Measurements from ENCODE around the gene LAMC2.
"Not testable (repeated sequence)": the region's sequence is repeated elsewhere in the genome, so short reads cannot be mapped to it uniquely, and the experiment has no call there.

LAMC2 gene

GRCh38 chr1:183238071-183238470, 52.0 kb downstream of the LAMC2 start:
- no peak for DNase-seq (ENCODE audit: low read depth)

DNA sequence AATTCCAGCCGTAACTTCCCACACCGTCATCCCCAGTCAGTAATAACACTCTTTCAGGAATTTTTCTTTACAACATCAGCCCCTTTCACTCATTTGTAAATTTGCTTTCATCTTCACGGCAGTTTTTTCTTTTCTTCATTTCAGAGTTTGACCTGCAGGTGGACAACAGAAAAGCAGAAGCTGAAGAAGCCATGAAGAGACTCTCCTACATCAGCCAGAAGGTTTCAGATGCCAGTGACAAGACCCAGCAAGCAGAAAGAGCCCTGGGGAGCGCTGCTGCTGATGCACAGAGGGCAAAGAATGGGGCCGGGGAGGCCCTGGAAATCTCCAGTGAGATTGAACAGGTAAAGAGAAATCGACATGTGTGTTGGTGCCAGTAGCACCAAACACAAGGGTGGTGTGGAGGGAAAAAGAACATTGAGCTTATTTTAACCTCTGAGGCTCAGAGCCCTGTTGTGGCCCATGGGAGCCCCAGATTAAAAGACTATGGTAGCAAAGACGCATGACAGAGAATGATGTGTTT, 53.2 kb downstream of the LAMC2 start:
- DNase-seq (ENCODE audit: low read depth): no peak

DNA sequence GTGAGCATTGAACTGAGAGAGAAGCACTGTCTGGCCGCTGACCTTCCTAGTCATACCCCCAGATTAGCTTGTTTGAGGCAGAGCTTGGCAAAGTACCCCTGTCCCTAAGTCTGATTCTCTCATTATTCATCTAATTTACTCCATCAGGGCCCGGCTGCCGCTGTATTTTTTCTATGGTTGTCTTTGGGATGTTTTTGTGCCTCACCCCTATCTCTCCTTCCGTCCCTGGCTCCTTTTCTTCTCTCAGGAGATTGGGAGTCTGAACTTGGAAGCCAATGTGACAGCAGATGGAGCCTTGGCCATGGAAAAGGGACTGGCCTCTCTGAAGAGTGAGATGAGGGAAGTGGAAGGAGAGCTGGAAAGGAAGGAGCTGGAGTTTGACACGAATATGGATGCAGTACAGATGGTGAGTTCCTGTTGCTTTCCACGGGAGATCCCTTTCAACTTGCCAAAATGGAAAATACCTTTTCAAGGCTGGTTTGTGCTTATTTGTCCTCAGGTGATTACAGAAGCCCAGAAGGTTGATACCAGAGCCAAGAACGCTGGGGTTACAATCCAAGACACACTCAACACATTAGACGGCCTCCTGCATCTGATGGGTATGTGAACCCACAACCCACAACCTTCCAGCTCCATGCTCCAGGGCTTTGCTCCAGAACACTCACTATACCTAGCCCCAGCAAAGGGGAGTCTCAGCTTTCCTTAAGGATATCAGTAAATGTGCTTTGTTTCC, 53.9 kb downstream of the LAMC2 start:
- DNase-seq (ENCODE audit: low read depth): no peak

- DNase-seq (ENCODE audit: low read depth): no peak
Observed at GRCh38 chr1:183240526-183240825, 54.4 kb downstream of the LAMC2 start.

GRCh38 chr1:183240853-183241252, 54.8 kb downstream of the LAMC2 start:
- not testable (repeated sequence) for DNase-seq (ENCODE audit: low read depth)

GRCh38 chr1:183241471-183241870, 55.4 kb downstream of the LAMC2 start:
- no peak for DNase-seq (ENCODE audit: low read depth)

- no peak for DNase-seq (ENCODE audit: low read depth)
Observed at GRCh38 chr1:183242556-183242955, 56.5 kb downstream of the LAMC2 start.

DNA sequence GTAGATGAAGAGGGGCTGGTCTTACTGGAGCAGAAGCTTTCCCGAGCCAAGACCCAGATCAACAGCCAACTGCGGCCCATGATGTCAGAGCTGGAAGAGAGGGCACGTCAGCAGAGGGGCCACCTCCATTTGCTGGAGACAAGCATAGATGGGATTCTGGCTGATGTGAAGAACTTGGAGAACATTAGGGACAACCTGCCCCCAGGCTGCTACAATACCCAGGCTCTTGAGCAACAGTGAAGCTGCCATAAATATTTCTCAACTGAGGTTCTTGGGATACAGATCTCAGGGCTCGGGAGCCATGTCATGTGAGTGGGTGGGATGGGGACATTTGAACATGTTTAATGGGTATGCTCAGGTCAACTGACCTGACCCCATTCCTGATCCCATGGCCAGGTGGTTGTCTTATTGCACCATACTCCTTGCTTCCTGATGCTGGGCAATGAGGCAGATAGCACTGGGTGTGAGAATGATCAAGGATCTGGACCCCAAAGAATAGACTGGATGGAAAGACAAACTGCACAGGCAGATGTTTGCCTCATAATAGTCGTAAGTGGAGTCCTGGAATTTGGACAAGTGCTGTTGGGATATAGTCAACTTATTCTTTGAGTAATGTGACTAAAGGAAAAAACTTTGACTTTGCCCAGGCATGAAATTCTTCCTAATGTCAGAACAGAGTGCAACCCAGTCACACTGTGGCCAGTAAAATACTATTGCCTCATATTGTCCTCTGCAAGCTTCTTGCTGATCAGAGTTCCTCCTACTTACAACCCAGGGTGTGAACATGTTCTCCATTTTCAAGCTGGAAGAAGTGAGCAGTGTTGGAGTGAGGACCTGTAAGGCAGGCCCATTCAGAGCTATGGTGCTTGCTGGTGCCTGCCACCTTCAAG, 57.3 kb downstream of the LAMC2 start:
- DNase-seq (ENCODE audit: low read depth): peak; percentile 58

DNA sequence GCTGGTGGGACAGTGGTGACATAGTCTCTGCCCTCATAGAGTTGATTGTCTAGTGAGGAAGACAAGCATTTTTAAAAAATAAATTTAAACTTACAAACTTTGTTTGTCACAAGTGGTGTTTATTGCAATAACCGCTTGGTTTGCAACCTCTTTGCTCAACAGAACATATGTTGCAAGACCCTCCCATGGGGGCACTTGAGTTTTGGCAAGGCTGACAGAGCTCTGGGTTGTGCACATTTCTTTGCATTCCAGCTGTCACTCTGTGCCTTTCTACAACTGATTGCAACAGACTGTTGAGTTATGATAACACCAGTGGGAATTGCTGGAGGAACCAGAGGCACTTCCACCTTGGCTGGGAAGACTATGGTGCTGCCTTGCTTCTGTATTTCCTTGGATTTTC, 58.4 kb downstream of the LAMC2 start:
- peak; percentile 87 for DNase-seq (ENCODE audit: low read depth)

DNA sequence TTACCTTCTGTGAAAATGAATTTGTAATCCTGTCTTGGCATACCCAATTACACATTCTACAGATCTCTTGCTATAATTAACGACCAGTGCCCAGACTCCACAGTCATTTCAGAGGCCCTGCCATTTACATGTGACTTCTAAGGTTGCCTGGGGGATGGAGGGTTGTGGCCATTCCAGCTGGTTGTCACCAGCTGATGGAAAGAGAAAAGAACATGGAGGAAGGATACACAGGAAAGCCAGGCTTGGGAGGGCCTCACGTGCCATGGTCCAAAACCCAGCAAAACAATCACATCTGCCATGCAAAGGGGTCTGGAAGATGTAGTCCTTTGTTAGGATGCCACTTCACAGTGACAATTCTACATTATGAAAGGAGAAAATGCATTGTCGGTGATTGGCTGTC, 59.3 kb downstream of the LAMC2 start:
- no peak for DNase-seq (ENCODE audit: low read depth)

DNA sequence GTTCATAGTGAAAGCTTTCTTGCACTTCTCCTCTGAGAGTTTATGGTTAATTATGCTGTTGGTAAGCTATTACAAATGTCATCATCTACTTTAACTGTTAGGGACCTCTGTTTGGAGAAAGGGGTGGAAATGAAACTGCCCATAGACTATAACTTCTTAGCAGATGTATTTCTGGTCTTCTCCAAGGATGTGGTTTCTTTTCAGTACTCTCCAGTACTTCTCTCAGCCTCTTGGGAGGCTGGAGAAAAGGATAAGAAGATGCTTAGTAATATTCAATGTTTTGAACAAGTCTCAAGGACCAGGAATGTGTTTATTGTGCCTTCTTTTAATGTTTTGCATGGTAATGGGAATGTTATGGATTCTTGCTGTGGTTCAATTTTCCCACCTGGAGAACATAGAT, 60.4 kb downstream of the LAMC2 start:
- DNase-seq (ENCODE audit: low read depth): no peak

- no peak for DNase-seq (ENCODE audit: low read depth)
Observed at GRCh38 chr1:183247066-183247465, 61.0 kb downstream of the LAMC2 start.

DNA sequence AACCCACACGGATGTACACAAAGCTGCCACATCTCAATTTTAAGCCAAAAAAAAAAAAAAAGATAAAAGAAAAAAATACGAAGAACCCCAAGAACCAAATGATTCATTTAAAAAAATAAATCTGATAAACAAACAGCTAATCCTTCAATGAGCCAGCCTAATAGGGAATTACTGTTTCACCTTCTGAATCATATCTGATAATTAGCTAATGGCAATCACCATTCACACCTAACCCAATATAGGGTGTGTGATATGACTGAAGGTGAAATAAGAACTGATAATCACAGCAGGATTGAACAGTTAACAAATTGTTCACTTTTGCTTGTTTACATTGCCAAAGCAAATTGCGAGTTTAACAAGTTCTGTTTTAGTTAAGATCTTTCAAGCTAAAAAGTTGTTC, 61.4 kb downstream of the LAMC2 start:
- DNase-seq (ENCODE audit: low read depth): no peak

- no peak for DNase-seq (ENCODE audit: low read depth)
Observed at GRCh38 chr1:183247931-183248330, 61.9 kb downstream of the LAMC2 start.

- DNase-seq (ENCODE audit: low read depth): no peak
Observed at GRCh38 chr1:183248989-183249691, 63.1 kb downstream of the LAMC2 start.

DNA sequence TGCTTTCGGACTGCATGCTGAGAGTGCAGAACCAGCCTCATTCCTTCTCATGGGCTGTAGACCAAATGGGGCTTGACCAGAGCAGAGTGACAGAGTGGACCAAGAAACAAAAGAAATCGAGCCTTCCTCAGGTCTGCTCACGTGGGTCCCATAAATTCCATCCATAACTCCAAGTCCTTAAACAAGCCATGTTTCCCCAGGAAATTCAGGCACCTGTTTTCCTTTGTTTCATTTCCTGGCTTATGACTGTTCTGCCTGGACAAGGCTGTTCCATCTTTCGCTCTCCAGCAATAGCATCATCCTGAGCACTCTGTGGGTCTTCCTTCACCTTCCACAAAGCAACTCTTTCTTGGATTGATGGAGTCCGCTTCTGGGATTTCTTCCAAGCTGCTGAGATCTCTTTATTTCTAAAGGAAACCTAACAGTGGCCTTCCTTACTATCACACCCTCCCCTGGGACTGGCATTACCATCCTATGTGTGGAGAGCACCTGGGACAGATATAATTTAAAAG, 63.9 kb downstream of the LAMC2 start:
- no peak for DNase-seq (ENCODE audit: low read depth)

- DNase-seq (ENCODE audit: low read depth): no peak
Observed at GRCh38 chr1:183251101-183251958, 65.3 kb downstream of the LAMC2 start.

GRCh38 chr1:183251959-183252450, 65.9 kb downstream of the LAMC2 start:
- DNase-seq (ENCODE audit: low read depth): no peak

DNA sequence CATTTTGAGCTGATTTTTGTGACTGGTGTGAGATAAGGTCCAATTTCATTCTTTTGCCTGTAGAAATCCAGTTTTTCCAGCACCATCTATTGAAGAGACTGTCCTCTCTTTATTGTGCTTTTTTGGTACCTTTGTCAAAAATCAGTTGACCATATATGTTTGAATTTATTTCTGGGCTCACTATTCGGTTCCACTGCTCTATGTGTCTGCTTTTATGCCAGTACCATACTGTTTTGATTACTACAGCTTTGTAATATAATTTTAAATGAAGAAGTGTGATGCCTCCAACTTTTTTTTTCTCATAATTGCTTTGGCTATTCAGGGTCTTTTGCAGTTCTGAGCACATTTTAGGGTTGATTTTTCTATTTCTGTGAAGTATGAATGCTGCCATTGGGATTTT, 69.0 kb downstream of the LAMC2 start:
- no peak for DNase-seq (ENCODE audit: low read depth)

GRCh38 chr1:183259924-183260323, 73.9 kb downstream of the LAMC2 start:
- DNase-seq (ENCODE audit: low read depth): no peak

DNA sequence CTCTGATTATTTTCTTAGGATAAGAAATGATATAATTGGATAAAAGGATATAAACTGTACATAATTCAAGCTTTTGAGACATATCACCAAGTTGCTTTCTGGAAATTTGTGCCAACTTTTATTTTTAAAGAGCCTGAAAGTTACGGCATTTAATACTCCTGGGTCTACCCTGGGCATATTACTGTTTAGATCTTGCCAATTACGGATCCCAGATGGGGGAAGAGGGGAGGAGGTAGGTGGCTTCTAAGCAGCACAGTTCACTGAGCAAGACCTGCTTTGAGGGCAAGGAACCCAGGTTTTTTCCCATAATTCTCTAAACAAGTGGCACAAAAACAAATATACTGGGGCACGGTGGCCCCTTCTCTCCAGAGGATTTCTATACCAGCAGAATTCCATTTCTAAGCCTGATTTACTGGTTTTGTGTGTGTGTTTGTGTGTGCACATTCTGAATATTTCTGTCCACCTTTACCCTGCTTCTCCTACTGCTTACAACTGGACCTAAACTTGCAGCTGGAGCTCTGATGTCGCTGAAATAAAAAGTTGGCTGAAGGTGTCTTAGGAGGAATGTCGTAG, 76.7 kb downstream of the LAMC2 start:
- DNase-seq (ENCODE audit: low read depth): no peak

Measured in stromal cell of bone marrow (primary cell).